ENCODE data around the gene CINP.
A peak's percentile ranks its signal among the peaks of the same experiment; 100 is the strongest.
"Not testable (repeated sequence)": the region's sequence is repeated elsewhere in the genome, so short reads cannot be mapped to it uniquely, and the experiment has no call there.

Gene CINP

GRCh38 chr14:102353126-102353619, 9.5 kb downstream of the CINP start:
- no peak for DNase-seq (ENCODE audit: low spot score)

- DNase-seq (ENCODE audit: low spot score), result no peak
Observed at GRCh38 chr14:102352213-102352612, 10.5 kb downstream of the CINP start.

GRCh38 chr14:102351593-102351992, 11.1 kb downstream of the CINP start:
- DNase-seq (ENCODE audit: low spot score), result not testable (repeated sequence)

GRCh38 chr14:102351023-102351422, 11.7 kb downstream of the CINP start:
- no peak for DNase-seq (ENCODE audit: low spot score)

- DNase-seq (ENCODE audit: low spot score), result no peak
Observed at GRCh38 chr14:102348376-102348775, 14.3 kb downstream of the CINP start.

GRCh38 chr14:102346645-102347044, 16.0 kb downstream of the CINP start:
- no peak for DNase-seq (ENCODE audit: low spot score)

- no peak for DNase-seq (ENCODE audit: low spot score)
Observed at GRCh38 chr14:102345232-102345631, 17.5 kb downstream of the CINP start.

- no peak for DNase-seq (ENCODE audit: low spot score)
Observed at GRCh38 chr14:102344485-102344884, 18.2 kb downstream of the CINP start.

- no peak for DNase-seq (ENCODE audit: low spot score)
Observed at GRCh38 chr14:102344084-102344483, 18.6 kb downstream of the CINP start.

GRCh38 chr14:102342238-102342637, 20.5 kb downstream of the CINP start:
- no peak for DNase-seq (ENCODE audit: low spot score)

GRCh38 chr14:102341566-102341965, 21.1 kb downstream of the CINP start:
- no peak for DNase-seq (ENCODE audit: low spot score)

- no peak for DNase-seq (ENCODE audit: low spot score)
Observed at GRCh38 chr14:102338724-102339123, 24.0 kb downstream of the CINP start.

- DNase-seq (ENCODE audit: low spot score), result no peak
Observed at GRCh38 chr14:102335163-102335562, 27.5 kb downstream of the CINP start.

GRCh38 chr14:102333795-102334705, 28.6 kb downstream of the CINP start:
- no peak for DNase-seq (ENCODE audit: low spot score)

- DNase-seq (ENCODE audit: low spot score), result no peak
Observed at GRCh38 chr14:102333390-102333789, 29.3 kb downstream of the CINP start.

- DNase-seq (ENCODE audit: low spot score), result no peak
Observed at GRCh38 chr14:102330806-102331205, 31.9 kb downstream of the CINP start.

GRCh38 chr14:102329381-102329780, 33.3 kb downstream of the CINP start:
- DNase-seq (ENCODE audit: low spot score), result not testable (repeated sequence)

GRCh38 chr14:102326583-102326982, 36.1 kb downstream of the CINP start:
- no peak for DNase-seq (ENCODE audit: low spot score)

- no peak for DNase-seq (ENCODE audit: low spot score)
Observed at GRCh38 chr14:102325791-102326345, 36.8 kb downstream of the CINP start.

- peak; percentile 73 for DNase-seq (ENCODE audit: low spot score)
Observed at GRCh38 chr14:102323102-102323501, 39.6 kb downstream of the CINP start.

GRCh38 chr14:102321456-102322422, 41.0 kb downstream of the CINP start:
- no peak for DNase-seq (ENCODE audit: low spot score)

Data from NAMALWA (cell line).